Right lobe of liver (tissue), 4 donors: ENCODE measurements around the gene UBE2J2.

ENCODE experiments used
- CTCF ChIP-seq, 4 donors: fragments of 200-600 bp in 3 of 4; fragments of 450-650 bp in 1 of 4; IDR thresholded peaks; one replicate each; pipeline versions ENCODE4 v1.5.1 to v1.8.0; 2016 to 2022; ENCODE audit warnings: antibody characterized with exemption in 4 of 4, mild to moderate bottlenecking in 2 of 4
- POLR2A ChIP-seq: fragments of 450-650 bp; IDR thresholded peaks from one replicate; pipeline ENCODE4 v1.6.1; 2017; ENCODE audit warnings: antibody characterized with exemption, mild to moderate bottlenecking
- donor health status: DM: no; HTN: no; CAD: no.
- donor health status: DM: no; HTN: no; CAD: no.
- donor health status: DM: no; HTN: yes; CAD: no.

DNA sequence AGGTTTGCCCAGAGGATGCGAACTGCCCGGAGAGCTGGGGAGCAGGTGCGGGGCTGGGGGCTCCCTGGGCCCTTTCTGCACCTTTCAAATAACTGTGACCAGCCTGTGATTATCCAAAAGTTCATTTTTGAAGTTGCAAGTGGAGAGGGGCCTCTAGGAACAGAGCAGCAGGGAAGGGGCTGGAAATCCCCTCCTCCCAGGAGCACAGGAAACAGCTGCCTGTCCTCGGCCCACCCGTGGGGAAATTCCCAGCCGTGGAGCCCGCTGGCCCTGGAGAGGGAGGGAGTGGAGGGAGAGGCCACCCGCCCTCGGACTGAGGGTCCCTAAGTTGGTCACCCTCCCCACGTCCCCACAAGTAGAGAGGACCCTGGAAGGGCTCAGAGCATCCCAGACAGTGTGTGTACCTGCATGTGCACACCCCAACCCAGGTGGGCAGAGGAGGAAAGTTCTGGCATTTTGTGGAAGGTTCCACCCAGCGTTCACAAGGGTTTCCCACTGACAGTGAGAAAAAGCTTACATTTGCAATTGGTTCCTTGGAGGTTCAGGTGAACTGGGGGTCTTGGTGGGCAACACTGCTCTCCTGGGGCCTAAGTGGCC is 58.5 kb downstream of the UBE2J2 start:
- TF ChIP-seq CTCF (IDR thresholded peaks at IDR 0.05), result no peak
- no peak for TF ChIP-seq POLR2A
